Cardiac muscle cell (in vitro differentiated cells and primary cell): ENCODE results near the gene PAX6. TPM values are rescaled to one million over a fixed set of nuclear protein-coding genes. Genes with fewer than 3 reads are reported as not detected.

Experiments used
- DNase-seq, 2 donors: peaks; one replicate each; pipeline versions ENCODE4 v3.0.0 to v3.0.0-alpha.2; 2010 to 2017; ENCODE audit warnings: low read depth in 1 of 2, low spot score in 1 of 2
- H3K27ac ChIP-seq: fragments of 200-600 bp; sonication (generic); 2 replicates; pipeline ENCODE4 v1.5.1; 2016
- H3K27me3 ChIP-seq: fragments of 200-600 bp; sonication (generic); 2 replicates; pipeline ENCODE4 v1.6.0; 2016; ENCODE audit warnings: control low read depth
- H3K36me3 ChIP-seq: fragments of 200-600 bp; sonication (generic); 2 replicates; pipeline ENCODE4 v1.5.1; 2016; ENCODE audit warnings: control low read depth
- H3K4me1 ChIP-seq: fragments of 200-600 bp; sonication (generic); 2 replicates; pipeline ENCODE4 v1.8.1; 2017; ENCODE audit warnings: low read depth, mild to moderate bottlenecking, mixed run types
- H3K4me3 ChIP-seq: fragments of 200-600 bp; sonication (generic); 2 replicates; pipeline ENCODE4 v1.5.1; 2016; ENCODE audit warnings: mild to moderate bottlenecking
- H3K9me3 ChIP-seq: fragments of 200-600 bp; sonication (generic); 2 replicates; pipeline ENCODE4 v1.5.1; 2017; ENCODE audit warnings: low read depth, mild to moderate bottlenecking, control low read depth
- polyA plus RNA-seq: library from polyadenylated mRNA; unstranded; fragments of >200 nt; fragmentation: Nextera tagmentation; extraction: Ambion mirVana; gene quantifications from 2 replicates; pipeline ENCODE4 v1.2.1, GENCODE V29; 2016
- total RNA-seq: library from RNA; depleted of rRNA; stranded (reverse); fragments of >200 nt; gene quantifications from 2 replicates; pipeline ENCODE4 v1.2.3, GENCODE V29; 2016
- TF ChIP-seq, protein P1 (sequence below): IDR thresholded peaks from 2 replicates; pipeline ENCODE4 v1.5.1; 2012; ENCODE audit warnings: low read depth, mild to moderate bottlenecking, low read length

Gene PAX6
- total and polyA plus RNA-seq, 2 experiments from 2014 or later: 0.56 to 1.1 TPM

- TF ChIP-seq, protein P1, sequence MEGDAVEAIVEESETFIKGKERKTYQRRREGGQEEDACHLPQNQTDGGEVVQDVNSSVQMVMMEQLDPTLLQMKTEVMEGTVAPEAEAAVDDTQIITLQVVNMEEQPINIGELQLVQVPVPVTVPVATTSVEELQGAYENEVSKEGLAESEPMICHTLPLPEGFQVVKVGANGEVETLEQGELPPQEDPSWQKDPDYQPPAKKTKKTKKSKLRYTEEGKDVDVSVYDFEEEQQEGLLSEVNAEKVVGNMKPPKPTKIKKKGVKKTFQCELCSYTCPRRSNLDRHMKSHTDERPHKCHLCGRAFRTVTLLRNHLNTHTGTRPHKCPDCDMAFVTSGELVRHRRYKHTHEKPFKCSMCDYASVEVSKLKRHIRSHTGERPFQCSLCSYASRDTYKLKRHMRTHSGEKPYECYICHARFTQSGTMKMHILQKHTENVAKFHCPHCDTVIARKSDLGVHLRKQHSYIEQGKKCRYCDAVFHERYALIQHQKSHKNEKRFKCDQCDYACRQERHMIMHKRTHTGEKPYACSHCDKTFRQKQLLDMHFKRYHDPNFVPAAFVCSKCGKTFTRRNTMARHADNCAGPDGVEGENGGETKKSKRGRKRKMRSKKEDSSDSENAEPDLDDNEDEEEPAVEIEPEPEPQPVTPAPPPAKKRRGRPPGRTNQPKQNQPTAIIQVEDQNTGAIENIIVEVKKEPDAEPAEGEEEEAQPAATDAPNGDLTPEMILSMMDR: no peak
- H3K27me3 ChIP-seq: peaks cover 70% of the 10 kb centered on the region
- no peaks in the 10 kb centered on the region for H3K4me1 ChIP-seq
- H3K9me3 ChIP-seq: no peaks in the 10 kb centered on the region
- H3K27ac ChIP-seq: no peak overlapping the region
- DNase-seq: no peak
- no peaks in the 10 kb centered on the region for H3K36me3 ChIP-seq
- no peak overlapping the region for H3K4me3 ChIP-seq
Measured at GRCh38 chr11:31847761-31848160, 36.6 kb upstream of the PAX6 start.

GRCh38 chr11:31845331-31845730 is 34.2 kb upstream of the PAX6 start:
- Histone ChIP-seq H3K4me1 (no peaks in the 10 kb centered on the region), H3K36me3 (no peaks in the 10 kb centered on the region), H3K27ac (no peak overlapping the region), H3K9me3 (no peaks in the 10 kb centered on the region), H3K27me3 (peaks cover 77% of the 10 kb centered on the region), H3K4me3 (no peak overlapping the region)
- TF ChIP-seq, protein P1: no peak
- DNase-seq: no peak

DNA sequence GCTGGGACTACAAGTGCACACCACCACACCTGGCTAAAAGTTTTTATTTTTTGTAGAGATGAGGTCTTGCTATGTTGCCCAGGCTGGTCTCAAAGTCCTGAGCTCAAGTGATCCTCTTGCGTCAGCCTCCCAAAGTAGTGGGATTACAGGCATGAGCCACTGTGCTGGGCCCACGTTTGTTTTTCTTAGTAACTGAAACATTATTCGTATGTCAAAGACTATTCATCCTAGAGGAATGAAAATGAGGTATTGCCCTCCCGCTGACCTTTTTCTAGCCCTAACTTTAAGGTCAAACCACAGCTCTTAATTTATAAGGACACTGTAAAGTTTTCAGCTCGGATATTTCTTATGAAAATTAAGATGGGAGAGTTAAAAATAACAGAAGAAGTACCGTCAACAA is 33.2 kb upstream of the PAX6 start:
- TF ChIP-seq, protein P1: no peak
- DNase-seq: no peak

GRCh38 chr11:31841435-31841834 is 30.3 kb upstream of the PAX6 start:
- TF ChIP-seq, protein P1: no peak
- H3K9me3 ChIP-seq: no peaks in the 10 kb centered on the region
- no peaks in the 10 kb centered on the region for H3K36me3 ChIP-seq
- no peak overlapping the region for H3K4me3 ChIP-seq
- no peaks in the 10 kb centered on the region for H3K4me1 ChIP-seq
- peaks cover 80% of the 10 kb centered on the region for H3K27me3 ChIP-seq
- H3K27ac ChIP-seq: no peak overlapping the region
- no peak for DNase-seq

More for the DNA sequence above, 33.2 kb upstream of the PAX6 start:
- Histone ChIP-seq H3K9me3 (no peaks in the 10 kb centered on the region), H3K4me3 (no peak overlapping the region), H3K4me1 (no peaks in the 10 kb centered on the region), H3K27ac (no peak overlapping the region), H3K36me3 (no peaks in the 10 kb centered on the region), H3K27me3 (peaks cover 77% of the 10 kb centered on the region)

DNA sequence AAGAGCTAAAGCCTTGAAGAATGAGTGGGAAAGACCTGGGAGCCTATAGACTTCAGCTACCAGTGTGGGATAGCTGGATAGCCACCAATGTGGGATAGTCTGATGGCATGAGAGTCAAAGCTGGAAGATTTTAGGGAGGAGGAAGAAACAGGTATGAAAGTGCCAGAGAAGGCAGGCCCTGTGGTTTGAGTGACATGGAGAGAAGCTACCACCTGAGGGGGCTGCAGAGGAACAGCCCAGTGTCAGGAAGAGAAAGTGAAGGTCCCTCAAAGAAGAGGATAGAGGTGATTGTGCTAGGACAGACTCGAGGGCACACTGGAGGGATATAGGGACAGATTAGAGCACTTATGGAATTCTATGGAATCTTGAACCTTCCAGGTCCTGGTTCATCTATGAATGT is 23.1 kb upstream of the PAX6 start:
- TF ChIP-seq, protein P1: no peak
- Histone ChIP-seq H3K36me3 (no peaks in the 10 kb centered on the region), H3K27me3 (peaks cover 99% of the 10 kb centered on the region), H3K27ac (no peak overlapping the region), H3K9me3 (no peaks in the 10 kb centered on the region), H3K4me1 (no peaks in the 10 kb centered on the region), H3K4me3 (no peak overlapping the region)
- DNase-seq: no peak

- Histone ChIP-seq H3K27me3 (peaks cover 100% of the 10 kb centered on the region), H3K27ac (no peak overlapping the region), H3K4me1 (no peaks in the 10 kb centered on the region), H3K9me3 (no peaks in the 10 kb centered on the region), H3K36me3 (no peaks in the 10 kb centered on the region), H3K4me3 (no peak overlapping the region)
- DNase-seq: no peak
- TF ChIP-seq, protein P1: no peak
Measured at GRCh38 chr11:31830406-31830805, 19.3 kb upstream of the PAX6 start.
